NB4 (cell line): Measurements from ENCODE around the gene NME4.
"Not testable (repeated sequence)": the region's sequence is repeated elsewhere in the genome, so short reads cannot be mapped to it uniquely, and the experiment has no call there.

ENCODE experiments used
- MYC ChIP-seq: IDR thresholded peaks from 2 replicates; pipeline ENCODE4 v1.6.1; 2011; ENCODE audit warnings: low read depth, low read length
- POLR2A ChIP-seq: IDR thresholded peaks from 2 replicates; pipeline ENCODE4 v1.6.1; 2011; ENCODE audit warnings: mild to moderate bottlenecking; ENCODE audit not compliant: insufficient read length; ENCODE audit errors: extremely low read depth
- TF ChIP-seq, protein P1 (sequence below): IDR thresholded peaks from one replicate; pipeline ENCODE4 v1.5.1; 2012; ENCODE audit warnings: low read depth, low read length
- TF ChIP-seq, protein P2 (sequence below): IDR thresholded peaks from 2 replicates; pipeline ENCODE4 v1.6.1; 2011; ENCODE audit warnings: low read depth, low read length

DNA sequence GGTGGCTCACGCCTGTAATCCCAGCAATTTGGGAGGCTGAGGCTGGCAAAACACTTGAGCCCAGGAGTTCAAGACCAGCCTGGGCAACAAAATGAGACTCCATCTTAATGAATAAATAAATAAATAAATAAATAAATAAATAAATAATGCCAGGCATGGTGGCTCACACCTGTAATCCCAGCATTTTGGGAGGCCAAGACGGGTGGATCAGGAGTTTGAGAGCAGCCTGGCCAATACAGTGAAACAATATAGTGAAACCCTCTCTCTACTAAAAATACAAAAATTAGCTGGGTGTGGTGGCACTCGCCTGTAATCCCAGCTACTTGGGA lies 18.1 kb downstream of the NME4 start:
- TF ChIP-seq POLR2A, MYC: not testable (repeated sequence)
- TF ChIP-seq, protein P1, sequence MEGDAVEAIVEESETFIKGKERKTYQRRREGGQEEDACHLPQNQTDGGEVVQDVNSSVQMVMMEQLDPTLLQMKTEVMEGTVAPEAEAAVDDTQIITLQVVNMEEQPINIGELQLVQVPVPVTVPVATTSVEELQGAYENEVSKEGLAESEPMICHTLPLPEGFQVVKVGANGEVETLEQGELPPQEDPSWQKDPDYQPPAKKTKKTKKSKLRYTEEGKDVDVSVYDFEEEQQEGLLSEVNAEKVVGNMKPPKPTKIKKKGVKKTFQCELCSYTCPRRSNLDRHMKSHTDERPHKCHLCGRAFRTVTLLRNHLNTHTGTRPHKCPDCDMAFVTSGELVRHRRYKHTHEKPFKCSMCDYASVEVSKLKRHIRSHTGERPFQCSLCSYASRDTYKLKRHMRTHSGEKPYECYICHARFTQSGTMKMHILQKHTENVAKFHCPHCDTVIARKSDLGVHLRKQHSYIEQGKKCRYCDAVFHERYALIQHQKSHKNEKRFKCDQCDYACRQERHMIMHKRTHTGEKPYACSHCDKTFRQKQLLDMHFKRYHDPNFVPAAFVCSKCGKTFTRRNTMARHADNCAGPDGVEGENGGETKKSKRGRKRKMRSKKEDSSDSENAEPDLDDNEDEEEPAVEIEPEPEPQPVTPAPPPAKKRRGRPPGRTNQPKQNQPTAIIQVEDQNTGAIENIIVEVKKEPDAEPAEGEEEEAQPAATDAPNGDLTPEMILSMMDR = not testable (repeated sequence)
- TF ChIP-seq, protein P2, sequence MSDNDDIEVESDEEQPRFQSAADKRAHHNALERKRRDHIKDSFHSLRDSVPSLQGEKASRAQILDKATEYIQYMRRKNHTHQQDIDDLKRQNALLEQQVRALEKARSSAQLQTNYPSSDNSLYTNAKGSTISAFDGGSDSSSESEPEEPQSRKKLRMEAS = not testable (repeated sequence)
